ENCODE measurements around the gene MT1G. TPM values are rescaled to one million over a fixed set of nuclear protein-coding genes. Genes with fewer than 3 reads are reported as not detected.

MT1G gene
- polyA plus RNA-seq, 1 donor from 2014 or later = not detected

- H3K9me2 ChIP-seq (ENCODE audit: insufficient read depth, low read length) = no peaks in the 10 kb centered on the region
- H3K4me2 ChIP-seq (ENCODE audit: low read length) = no peak overlapping the region
- TF ChIP-seq MXI1 (conservative IDR thresholded peaks at IDR 0.05; ENCODE audit: poor library complexity, severe bottlenecking) (no peak), RAD21 (conservative IDR thresholded peaks at IDR 0.05) (no peak), EZH2 (IDR thresholded peaks at IDR 0.05; ENCODE audit: borderline replicate concordance, insufficient read depth, low read length, poor library complexity, severe bottlenecking) (no peak), EP300 (conservative IDR thresholded peaks at IDR 0.05; ENCODE audit: poor library complexity, severe bottlenecking) (no peak), POLR2AphosphoS5 (IDR thresholded peaks at IDR 0.05) (no peak)
- TF ChIP-seq, protein P1, sequence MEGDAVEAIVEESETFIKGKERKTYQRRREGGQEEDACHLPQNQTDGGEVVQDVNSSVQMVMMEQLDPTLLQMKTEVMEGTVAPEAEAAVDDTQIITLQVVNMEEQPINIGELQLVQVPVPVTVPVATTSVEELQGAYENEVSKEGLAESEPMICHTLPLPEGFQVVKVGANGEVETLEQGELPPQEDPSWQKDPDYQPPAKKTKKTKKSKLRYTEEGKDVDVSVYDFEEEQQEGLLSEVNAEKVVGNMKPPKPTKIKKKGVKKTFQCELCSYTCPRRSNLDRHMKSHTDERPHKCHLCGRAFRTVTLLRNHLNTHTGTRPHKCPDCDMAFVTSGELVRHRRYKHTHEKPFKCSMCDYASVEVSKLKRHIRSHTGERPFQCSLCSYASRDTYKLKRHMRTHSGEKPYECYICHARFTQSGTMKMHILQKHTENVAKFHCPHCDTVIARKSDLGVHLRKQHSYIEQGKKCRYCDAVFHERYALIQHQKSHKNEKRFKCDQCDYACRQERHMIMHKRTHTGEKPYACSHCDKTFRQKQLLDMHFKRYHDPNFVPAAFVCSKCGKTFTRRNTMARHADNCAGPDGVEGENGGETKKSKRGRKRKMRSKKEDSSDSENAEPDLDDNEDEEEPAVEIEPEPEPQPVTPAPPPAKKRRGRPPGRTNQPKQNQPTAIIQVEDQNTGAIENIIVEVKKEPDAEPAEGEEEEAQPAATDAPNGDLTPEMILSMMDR (IDR thresholded peaks at IDR 0.05; ENCODE audit: poor library complexity, severe bottlenecking) = no peak
- H3K27me3 ChIP-seq (ENCODE audit: insufficient read depth, low read depth, low read length) = peaks cover 100% of the 10 kb centered on the region
- H3K36me3 ChIP-seq (ENCODE audit: insufficient read depth, low read length) = no peaks in the 10 kb centered on the region
- no peaks in the 10 kb centered on the region for H4K20me1 ChIP-seq (ENCODE audit: insufficient read depth)
- H3K79me2 ChIP-seq (replicated peaks; ENCODE audit: insufficient read depth, low read length) = no peaks in the 10 kb centered on the region
- H2AFZ ChIP-seq (ENCODE audit: low read depth, low read length) = no peak overlapping the region
- H3K27ac ChIP-seq (ENCODE audit: low read length) = no peak overlapping the region
- H3F3A ChIP-seq (ENCODE audit: insufficient read depth, low read length, poor library complexity, severe bottlenecking) = no peaks in the 10 kb centered on the region
- H3K4me3 ChIP-seq (ENCODE audit: low read length) = peak overlapping the region; percentile 48
- H3K9me3 ChIP-seq (ENCODE audit: low read length) = no peaks in the 10 kb centered on the region
- H3K9ac ChIP-seq (ENCODE audit: low read length) = no peak overlapping the region
Measured at GRCh38 chr16:56635441-56635967, 32.4 kb downstream of the MT1G start.

DNA sequence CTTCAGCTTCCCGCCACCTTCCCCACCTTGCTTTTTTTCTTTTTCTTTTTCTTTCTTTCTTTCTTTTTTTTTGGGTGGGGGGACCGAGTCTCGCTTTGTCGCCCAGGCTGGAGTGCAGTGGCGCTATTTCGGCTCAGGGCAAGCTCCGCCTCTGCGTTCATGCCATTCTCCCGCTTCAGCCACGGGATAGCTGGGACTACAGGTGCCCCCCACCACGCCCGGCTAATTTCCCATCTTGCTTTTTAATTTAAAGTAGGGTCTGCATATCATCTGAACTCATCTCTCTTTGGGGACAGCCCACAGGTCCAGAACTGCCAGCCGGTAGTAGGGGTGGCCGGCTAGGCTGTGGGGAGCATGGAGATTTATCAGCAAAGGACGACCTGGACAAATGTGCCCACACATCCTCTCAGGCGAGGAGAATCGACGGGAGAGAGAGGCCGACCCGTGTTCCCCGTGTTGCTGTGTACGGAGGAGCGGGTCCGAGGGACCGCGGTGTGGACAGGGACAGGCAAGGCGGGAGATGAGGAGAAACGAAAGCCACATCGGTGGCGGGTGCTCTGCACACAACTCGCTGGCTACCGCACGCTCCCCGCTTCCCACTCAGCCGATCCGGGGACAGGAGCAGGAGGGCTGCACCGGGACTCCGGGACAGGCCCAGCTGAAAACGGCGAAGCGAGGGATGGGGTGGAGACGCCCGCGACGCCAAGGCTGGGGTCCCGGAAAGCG is 33.0 kb downstream of the MT1G start:
- TF ChIP-seq EZH2 (IDR thresholded peaks at IDR 0.05; ENCODE audit: borderline replicate concordance, insufficient read depth, low read length, poor library complexity, severe bottlenecking) (peak; percentile 53), MXI1 (conservative IDR thresholded peaks at IDR 0.05; ENCODE audit: poor library complexity, severe bottlenecking) (no peak), SMC3 (conservative IDR thresholded peaks at IDR 0.05; ENCODE audit: poor library complexity) (no peak), TAF1 (IDR thresholded peaks at IDR 0.05; ENCODE audit: low read depth) (no peak)
- TF ChIP-seq, protein P1 (IDR thresholded peaks at IDR 0.05; ENCODE audit: poor library complexity, severe bottlenecking) = no peak
- Histone ChIP-seq H4K20me1 (ENCODE audit: insufficient read depth) (no peaks in the 10 kb centered on the region), H3K36me3 (ENCODE audit: insufficient read depth, low read length) (no peaks in the 10 kb centered on the region), H3K27ac (ENCODE audit: low read length) (no peak overlapping the region), H3K4me3 (ENCODE audit: low read length) (peak overlapping the region; percentile 48), H3K79me2 (replicated peaks; ENCODE audit: insufficient read depth, low read length) (no peaks in the 10 kb centered on the region), H3K9me3 (ENCODE audit: low read length) (no peaks in the 10 kb centered on the region), H2AFZ (ENCODE audit: low read depth, low read length) (no peak overlapping the region), H3K9me2 (ENCODE audit: insufficient read depth, low read length) (no peaks in the 10 kb centered on the region), H3K9ac (ENCODE audit: low read length) (no peak overlapping the region), H3F3A (ENCODE audit: insufficient read depth, low read length, poor library complexity, severe bottlenecking) (no peaks in the 10 kb centered on the region), H3K4me2 (ENCODE audit: low read length) (no peak overlapping the region), H3K27me3 (ENCODE audit: insufficient read depth, low read depth, low read length) (peaks cover 100% of the 10 kb centered on the region)
